Esophagus mucosa (tissue), 1 donor: ENCODE results near the gene AATF. TPM values are rescaled to one million over a fixed set of nuclear protein-coding genes. Genes with fewer than 3 reads are reported as not detected.
A peak's percentile ranks its signal among the peaks of the same experiment; 100 is the strongest.

ENCODE experiments used
- ATAC-seq: fragments of 200-7000 bp; cut with Tn5 transposase; one replicate; pipeline ENCODE4 v1.9.1; 2020
- total RNA-seq: library from RNA; stranded (reverse); gene quantifications from one replicate; pipeline ENCODE4 v1.2.4, GENCODE V29; 2023
- donor health status: DM: yes; HTN: yes; CAD: no.

AATF gene
- total RNA-seq, 1 donor from 2014 or later: 32.7 TPM

DNA sequence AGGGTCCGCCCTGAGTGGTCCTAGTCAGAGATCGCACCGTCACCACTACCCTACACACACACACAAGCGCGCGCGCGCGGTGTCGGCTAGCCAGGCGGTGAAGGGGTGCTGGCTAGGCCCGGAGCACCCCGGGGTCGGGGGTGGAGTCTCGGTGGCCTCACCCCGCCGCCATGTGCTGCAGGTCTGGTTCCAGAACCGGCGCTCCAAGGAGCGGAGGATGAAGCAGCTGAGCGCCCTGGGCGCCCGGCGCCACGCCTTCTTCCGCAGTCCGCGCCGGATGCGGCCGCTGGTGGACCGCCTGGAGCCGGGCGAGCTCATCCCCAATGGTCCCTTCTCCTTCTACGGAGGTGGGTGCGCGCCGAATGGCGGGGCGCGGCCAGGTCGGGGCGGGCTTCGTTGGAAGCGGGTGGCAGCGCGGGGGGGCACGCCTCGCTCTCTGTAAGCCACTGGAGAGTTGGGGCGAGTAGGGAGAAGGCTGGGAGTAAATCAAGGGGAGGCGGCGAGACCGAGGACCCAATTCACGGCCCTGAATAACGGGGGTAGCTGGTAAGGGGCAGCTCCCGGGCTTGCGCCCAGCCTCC is 6.6 kb upstream of the AATF start:
- no peak for ATAC-seq

DNA sequence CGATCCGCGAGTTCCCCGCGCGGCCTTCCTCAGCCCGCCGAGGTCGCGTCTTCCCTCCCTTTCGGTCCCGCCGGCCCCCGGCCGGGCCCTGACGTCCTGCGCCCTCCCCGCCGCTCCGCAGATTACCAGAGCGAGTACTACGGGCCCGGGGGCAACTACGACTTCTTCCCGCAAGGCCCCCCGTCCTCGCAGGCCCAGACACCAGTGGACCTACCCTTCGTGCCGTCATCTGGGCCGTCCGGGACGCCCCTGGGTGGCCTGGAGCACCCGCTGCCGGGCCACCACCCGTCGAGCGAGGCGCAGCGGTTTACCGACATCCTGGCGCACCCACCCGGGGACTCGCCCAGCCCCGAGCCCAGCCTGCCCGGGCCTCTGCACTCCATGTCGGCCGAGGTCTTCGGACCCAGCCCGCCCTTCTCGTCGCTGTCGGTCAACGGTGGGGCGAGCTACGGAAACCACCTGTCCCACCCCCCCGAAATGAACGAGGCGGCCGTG is 6.1 kb upstream of the AATF start:
- ATAC-seq: no peak

DNA sequence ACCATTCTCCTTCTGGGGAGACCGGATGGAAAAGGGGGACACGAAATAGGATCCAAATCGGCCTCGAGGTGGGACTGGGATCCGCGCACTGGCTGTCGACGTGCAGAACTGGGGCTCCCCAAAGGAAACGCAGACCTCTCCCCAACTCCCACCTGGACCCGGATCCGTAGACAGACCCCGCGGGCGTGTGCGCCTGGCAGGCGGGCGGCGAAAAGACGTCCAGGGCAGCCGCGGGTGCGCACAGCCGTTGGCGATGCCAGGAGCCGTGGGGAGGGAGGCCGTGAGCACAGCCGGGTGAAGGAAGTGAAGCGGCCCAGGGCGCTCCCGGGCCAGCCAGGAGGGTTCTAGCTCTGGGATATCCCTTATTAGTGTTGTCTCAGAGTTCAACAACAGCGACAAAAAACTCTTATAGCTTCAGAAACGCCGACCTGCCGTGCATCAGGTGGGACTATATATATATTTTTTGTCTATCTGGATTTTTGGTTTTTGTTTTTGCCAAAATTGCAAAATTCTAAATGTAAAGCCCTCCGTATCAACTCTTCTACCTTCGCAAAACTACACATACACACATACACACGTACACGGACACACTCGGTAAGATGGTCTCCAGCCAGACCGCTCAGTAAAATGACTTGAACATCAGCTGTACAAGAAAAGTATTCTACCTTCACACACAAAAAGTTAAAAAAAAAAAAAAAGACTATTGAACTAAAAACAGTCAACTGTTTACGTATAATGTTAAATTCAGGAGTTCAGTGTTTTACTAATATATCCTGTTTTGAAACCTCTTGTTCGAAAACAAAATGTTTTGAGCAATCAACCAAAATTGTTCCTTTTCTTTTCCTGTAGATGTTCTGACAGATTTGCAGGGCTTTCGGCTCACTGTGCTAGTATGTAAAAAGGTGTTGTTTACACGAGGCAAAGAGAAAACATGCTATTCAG is 5.2 kb upstream of the AATF start:
- ATAC-seq: no peak

DNA sequence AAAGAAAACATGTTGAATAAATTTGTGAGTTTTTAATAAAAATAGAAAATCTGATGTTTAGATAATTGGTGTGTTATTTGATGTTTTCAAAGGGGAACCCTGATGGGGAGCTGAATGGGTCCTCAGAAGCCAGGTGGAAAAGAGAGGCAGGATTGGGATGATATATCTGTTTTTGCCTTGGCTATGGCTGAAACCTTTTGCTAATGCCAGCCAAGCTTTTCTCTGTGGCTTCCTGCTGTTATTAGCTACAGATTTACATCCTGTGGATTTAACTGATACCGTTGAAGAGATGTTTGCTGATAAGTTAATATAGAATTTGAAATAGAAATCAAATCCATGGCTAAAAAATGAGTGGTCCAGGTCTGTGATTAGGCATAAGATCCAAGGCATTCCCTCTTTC is 4.2 kb upstream of the AATF start:
- ATAC-seq: no peak

DNA sequence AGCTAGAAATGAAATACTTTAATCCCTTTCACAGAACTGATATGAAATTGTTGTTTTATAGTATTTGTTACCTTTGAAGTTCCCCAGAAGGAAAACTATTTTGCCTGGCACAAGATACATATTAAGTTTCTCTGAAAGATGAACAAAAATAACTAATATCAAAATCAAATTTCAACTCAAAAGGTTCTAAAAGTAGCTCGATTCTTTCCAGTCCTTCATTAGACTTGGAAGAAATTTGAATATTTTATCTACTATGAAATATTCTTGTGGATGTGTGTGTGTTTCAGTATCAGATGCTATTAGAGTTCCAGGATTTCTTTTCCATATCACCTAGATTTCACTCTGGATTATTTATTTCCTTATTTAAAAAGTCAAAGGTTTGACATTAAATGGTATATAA is 3.6 kb upstream of the AATF start:
- ATAC-seq: no peak

DNA sequence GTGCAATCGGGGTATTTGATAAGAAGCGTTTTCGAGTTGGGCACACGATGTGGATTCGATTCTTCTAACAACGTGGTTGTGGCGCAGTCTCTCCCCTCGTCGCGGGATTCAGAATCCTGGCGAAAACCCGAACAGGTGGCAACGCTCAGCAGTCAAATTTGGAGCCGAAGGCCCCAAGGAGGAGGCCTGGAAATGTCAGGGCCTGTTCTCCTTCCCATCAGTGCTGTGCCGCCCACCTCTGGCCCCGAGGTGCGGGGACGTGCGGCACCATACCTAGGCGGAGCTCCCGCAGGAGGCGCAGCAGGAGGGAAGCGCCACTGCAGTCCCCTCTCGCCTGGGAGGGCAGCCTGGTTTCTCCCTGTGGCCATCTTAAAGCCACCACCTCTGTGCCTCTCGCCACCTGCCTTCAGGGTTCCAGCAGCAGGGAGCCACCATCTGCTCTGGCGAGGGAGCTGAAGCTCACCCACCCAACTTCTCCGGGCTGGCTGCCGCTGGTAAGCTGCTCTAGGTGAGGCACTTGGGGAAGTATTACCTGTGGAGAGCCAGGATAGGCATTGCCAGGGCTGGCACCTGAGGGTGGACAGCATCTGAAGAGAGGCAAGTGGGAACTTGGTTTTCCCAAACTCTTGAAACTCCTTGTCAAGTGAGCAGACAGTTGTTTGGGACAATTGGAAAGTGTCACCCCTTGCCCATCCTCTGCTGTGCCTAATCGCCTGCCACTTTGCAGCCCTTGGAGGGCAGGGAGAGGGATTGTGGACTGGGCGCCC is 2.6 kb upstream of the AATF start:
- ATAC-seq: no peak

DNA sequence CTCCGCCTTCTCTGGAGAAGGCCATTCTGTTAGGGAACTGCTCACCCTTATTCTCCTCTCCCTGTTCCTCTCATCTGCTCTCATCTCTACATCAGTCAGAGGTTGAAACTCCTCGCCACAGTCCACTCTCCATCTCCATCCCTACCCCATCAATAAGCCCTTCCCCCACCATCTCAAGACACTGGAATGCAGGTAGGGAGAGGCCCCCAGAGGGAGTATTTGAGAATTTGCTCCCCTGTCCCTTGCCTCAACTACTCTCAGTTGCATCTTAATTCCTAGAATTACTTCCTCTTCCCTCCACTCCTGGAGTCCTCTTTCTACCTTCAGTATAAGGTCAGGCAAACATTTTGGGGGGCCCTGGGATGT is 2.0 kb upstream of the AATF start:
- no peak for ATAC-seq

DNA sequence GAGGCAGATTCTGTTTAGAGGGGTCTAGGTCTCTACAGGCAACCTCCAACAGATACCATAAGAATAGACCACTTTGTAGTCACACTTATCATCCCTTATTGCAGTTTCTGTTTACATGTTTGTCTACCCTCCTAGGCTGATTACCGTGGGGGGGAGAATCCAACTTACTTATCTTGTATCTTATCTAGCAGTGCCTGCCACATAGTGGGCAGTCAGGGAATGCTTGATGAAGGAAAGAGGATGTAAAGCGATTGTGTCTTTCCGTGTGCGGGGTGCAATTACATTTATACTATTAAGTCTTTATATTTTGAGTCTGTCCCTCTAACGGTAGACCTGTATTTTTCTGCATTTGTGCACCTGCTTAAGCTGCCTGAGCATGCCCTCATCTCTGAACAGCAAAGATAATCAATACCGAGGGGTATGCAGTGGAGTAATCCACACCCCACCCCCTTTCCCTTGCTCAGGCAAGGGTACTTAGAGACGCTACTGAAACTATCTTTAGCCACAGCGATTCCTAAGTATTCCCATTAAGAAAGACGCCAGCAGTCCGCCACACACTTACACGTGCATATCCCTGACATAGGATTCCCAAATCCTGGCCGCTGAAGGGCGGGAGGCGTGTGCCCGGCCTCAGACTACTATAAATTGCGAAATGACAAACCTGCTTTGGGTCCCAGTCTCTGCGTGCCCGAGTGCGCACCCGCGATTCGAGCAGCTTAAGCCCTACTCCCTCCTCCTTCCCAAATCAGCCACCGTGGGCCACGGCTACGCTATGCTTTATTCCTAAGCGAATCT is 635 bp upstream of the AATF start:
- ATAC-seq: peak; percentile 70

DNA sequence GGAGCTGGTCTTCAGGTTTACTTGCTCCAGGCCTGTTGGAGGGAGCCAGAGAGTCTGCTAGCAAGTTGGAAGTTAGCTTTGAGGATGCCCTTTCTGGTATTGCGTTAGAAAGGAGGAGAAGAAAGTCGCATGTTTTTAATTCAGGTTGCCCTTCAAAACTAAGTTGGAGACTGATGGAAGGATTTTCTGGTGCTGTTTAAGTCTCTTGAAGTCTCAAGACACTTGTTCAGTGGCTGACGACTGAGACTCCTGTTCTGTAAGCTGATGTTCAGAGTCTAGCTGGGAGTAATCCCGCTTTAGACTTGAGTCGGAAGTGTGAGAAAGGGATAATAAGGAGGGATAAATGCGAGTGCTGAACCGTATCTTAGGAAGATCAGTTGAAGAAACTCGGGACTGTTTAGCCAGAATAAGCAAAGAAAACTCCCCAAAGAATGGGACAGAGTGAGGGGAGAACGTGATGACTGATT is 740 bp downstream of the AATF start:
- no peak for ATAC-seq

DNA sequence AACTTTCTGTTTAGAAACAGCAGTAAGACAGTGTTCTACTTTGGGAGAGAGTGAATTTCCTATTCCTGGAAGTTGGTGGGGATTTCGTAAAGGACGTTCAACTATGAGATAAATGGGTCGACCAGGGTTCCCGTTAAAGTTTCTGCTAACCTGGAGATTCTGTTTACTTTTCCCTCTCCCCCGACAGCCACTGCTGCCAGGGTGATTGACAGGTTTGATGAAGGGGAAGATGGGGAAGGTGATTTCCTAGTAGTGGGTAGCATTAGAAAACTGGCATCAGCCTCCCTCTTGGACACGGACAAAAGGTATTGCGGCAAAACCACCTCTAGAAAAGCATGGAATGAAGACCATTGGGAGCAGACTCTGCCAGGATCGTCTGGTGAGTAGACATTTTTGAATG is 1.3 kb downstream of the AATF start:
- no peak for ATAC-seq

DNA sequence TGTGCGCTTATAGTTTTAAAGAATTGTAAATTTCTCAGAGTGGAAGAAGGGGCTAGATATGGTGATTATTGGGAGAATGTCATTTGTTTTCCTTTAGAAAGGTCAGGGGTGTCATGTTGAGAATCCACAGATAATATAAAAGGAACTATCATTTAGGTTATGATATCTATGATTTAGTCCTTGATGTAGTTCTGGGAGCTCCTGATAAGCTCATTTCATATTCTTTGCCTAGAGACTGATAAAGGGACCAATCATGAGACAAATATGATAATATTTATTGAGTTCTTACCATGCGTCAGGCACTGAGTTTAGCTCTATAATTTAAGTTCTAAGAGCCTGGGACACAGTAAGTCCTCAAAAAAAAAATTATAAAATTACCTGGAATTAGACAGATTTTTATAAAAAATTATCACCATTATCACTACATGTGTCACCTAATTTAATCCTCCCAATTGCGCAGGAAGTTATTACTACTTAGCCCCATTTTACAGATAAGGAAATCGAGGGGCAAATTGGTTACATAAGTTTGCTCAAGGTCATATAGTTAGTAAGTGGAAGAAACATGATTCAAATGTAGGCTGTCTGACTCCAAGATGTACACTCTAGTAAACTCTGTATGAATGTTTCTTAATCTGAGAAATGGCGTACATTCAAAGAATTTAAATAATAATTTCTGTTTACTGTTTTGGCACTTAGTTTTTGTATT is 2.5 kb downstream of the AATF start:
- no peak for ATAC-seq

DNA sequence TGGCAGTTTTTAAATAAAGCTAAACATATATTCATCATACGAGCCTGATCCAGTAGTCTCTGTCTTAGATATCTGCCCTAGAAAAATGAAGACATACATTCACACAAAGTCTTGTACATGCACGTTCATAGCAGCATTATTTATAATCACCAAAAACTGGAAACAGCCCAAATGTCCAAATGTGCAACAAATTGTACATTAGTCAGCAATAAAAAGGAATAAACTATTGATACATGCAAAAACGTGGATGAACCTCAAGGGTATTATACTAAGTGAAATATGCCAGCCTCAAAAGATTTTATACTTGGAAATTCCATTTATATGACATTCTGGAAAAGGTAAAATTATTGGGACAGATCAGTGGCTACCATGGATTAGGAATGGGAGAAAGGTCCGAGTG is 22.8 kb downstream of the AATF start:
- ATAC-seq: no peak

DNA sequence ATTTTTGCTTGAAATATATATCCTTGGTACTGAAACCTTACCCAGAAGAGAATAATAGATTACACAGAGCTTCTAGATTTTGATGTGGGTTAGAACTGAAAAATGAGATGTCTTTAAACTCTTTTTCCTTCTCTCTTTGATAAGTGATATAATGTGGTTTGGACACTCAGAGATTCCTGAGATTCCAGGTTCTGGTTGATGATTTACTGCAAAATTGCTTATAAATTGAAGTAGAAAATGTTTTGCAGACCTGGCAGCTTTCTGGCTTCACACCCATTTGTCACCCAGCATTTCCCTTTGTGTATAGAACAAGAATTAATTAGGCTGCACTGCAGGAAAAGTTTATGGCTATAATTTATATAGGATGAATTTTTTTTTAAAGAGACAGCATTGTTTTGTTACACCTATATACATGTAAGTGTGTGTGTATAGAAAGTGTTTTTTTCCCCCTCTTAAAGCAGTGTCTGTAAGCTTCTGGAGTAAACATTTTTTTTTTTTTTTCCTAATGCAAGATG is 23.5 kb downstream of the AATF start:
- no peak for ATAC-seq

DNA sequence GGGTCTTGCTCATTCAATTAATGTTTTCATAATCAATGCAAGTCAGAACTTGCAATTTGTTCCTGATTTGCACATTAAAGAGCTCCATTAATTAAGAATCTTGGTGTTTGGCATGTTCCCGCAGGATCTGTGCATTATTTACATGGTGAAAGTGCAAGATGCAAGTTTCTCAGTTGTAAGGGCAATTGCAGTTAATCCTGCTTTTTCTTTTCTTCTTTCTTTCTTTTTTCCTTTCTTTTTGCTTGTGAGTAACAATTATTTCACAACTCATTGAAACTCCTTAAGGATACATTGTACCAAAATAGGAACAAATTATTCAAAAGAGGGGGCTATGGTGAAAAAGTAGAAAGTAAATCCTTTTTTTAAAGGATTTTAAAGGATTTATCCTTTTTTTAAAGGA is 24.2 kb downstream of the AATF start:
- no peak for ATAC-seq

DNA sequence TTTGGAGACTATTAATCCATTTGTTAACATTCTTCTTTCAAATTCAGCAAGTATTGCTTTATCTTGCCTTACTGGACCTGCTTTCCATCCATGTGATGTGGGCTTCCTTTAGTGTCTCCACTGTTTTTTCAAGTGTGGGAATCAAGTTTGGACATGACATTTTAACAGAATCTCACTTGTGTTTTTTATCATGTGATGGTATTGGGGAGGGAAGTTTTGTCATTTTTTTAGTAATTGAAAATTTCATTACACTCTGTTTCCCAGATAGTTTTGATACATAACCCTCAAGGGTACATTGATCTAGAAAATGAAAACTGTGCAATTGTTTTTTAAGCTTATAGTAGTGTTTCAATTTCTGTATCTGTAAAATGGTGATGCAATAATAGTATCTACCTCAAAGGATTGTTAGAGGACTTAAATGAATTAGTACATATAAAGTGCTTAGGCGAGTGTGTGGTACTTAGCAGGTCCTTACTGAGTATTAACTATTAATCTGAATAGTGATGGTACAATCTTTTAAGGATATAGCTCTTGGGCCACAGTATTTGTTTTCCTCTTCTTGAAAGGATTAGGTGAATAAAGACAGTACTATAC is 27.3 kb downstream of the AATF start:
- ATAC-seq: no peak

DNA sequence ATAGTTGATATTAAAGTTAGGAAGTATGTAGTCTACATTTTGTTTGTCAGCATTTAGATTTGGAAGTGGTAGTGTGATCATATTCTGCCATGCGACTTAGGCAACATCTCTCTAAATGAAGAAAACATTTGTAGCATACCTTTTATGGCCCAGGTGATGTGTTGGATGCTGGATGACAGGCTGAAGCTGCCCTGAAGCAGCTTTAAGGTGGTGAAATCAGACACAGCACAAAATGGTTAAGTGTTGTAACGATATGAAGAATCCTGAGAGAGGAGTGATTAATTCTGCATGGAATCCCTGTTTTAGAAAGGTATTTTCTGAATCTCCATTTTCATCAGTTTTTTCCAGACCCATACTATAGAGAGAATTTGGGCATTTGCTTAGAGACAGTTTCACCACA is 28.3 kb downstream of the AATF start:
- ATAC-seq: no peak

DNA sequence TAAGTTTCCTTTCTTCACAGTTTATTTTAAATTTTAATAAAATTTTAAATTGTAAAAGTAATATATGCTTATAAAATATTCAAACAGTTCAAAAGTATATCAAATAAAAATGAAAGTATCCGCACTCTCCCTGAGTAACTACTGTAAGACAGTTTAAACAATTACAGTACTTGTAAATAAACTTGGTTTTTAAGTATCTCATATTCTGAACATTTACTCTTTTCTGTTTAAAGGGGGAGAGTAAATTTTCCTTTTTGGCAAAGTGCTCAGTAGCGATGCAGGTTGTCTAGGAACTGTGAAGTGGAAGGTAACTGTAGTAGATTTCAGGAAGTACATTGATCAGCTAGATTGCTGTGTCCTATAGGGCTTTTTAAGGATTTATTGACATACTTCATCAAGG is 28.8 kb downstream of the AATF start:
- no peak for ATAC-seq

DNA sequence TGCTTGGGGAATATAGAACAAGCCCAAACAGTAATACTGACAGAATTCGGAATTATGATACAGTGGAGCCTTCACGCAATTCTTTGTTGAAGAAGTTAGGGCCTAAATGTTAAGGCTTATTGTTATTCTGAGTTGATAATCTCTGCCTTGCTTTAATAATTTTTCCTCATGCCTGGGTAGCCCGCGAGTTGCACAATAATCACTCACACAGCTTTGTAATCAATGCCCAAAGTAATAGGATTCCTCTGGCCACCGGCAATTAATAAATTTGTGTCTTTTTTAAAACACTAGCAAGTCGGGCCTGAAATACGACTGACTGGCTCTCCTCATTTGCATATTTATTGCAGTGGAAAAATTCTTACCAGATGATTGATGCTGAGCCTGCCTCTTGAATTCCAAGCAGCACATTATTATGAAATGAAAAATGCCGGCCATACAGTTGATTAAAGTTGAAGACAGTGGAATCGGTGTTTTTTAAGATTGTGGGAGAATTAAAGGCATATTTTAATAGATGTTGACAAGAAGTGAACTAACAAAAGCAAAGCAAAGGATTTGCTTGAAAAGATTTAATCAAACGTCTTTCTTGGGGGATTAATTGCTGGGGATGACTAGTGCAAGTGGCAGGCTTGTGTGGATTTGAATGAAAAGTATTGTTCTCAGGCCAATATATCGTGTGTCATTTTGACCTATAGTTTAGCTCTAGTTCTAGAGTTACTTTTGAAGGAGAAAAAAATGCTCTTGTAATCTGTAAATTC is 30.2 kb downstream of the AATF start:
- no peak for ATAC-seq

DNA sequence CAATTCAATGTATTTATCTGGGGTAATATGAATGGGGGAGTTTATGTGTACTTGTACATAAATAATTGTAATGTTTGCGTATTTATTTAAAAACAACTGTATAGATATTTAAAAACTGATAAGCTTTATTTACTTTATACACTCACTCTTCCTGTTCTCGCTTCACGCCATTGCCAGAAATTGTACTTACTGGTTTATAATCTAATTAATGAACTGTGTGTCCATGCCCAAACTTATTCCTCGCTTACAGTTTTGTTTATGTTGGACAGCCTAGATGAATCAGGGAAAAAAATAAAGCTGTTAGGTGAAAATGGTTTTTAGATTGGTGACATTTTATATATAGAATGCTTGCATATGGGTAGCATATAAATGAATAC is 30.8 kb downstream of the AATF start:
- ATAC-seq: no peak

DNA sequence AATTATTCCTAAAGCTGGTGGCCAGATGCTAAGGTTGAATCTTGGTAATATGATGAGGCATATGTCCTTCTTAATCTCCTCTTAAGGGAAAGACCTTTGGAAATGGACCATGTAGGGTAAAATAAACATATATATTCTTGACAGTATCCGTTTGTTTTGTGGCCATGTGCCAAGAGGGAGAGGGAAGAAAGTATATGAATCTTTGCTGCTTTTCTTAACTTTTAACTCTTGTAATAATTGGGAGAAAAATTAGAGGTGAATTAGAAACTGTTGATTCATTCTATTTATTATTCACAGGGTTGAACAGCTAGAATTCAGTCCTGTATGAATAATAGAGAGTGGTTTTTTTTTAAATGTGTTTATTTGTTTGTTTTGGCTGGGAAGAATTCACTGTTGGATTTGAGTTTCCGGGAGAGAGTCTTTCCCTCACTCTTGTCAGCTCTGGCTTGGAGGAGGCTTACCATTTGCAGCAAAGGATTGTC is 31.6 kb downstream of the AATF start:
- no peak for ATAC-seq
